Measurements from ENCODE around the gene SLC10A6. TPM values are rescaled to one million over a fixed set of nuclear protein-coding genes. Genes with fewer than 3 reads are reported as not detected.
A peak's percentile ranks its signal among the peaks of the same experiment; 100 is the strongest.

Gene SLC10A6
- total RNA-seq, 1 experiment from 2014 or later: not detected

- peak overlapping the region; percentile 22 for H3K4me3 Mint-ChIP-seq (ENCODE audit: unreplicated experiment)
- H3K36me3 Mint-ChIP-seq (ENCODE audit: insufficient read depth, unreplicated experiment): no peaks in the 10 kb centered on the region
- H3K4me1 Mint-ChIP-seq (ENCODE audit: low read depth, unreplicated experiment): peaks cover 14% of the 10 kb centered on the region
- intact Hi-C loops (cut with micrococcal nuclease; ENCODE audit: unreplicated experiment): no loop called here
- CTCF ChIA-PET: interaction anchor here (0.5 to 1.3 kb wide), 3 partner anchors 177 to 969 kb away, joined by 3 to 4 read pairs (median 3); no protein-coding TSS in a partner anchor
- Histone ChIP-seq H3K4me1 (peaks cover 24% of the 10 kb centered on the region), H3K36me3 (ENCODE audit: control insufficient read depth, insufficient read depth, low read length) (peaks cover 2% of the 10 kb centered on the region; the same call in 1 of the 2 replicates), H3K4me3 (ENCODE audit: low read depth, low read length) (no peak overlapping the region), H3K9me3 (peaks cover 7% of the 10 kb centered on the region; the same call in 1 of the 2 replicates), H3K27me3 (replicated peaks; ENCODE audit: control insufficient read depth, insufficient read depth, low read length) (no peaks in the 10 kb centered on the region)
- H3K27ac Mint-ChIP-seq (ENCODE audit: unreplicated experiment): peak overlapping the region; percentile 34
- TF ChIP-seq, protein P1, sequence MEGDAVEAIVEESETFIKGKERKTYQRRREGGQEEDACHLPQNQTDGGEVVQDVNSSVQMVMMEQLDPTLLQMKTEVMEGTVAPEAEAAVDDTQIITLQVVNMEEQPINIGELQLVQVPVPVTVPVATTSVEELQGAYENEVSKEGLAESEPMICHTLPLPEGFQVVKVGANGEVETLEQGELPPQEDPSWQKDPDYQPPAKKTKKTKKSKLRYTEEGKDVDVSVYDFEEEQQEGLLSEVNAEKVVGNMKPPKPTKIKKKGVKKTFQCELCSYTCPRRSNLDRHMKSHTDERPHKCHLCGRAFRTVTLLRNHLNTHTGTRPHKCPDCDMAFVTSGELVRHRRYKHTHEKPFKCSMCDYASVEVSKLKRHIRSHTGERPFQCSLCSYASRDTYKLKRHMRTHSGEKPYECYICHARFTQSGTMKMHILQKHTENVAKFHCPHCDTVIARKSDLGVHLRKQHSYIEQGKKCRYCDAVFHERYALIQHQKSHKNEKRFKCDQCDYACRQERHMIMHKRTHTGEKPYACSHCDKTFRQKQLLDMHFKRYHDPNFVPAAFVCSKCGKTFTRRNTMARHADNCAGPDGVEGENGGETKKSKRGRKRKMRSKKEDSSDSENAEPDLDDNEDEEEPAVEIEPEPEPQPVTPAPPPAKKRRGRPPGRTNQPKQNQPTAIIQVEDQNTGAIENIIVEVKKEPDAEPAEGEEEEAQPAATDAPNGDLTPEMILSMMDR (IDR thresholded peaks at IDR 0.05; ENCODE audit: insufficient read depth in 1 of 2, low read depth in 1 of 2, low read length in 1 of 2, severe bottlenecking in 1 of 2, unreplicated experiment in 1 of 2): no peak
- no peaks in the 10 kb centered on the region for H3K27me3 Mint-ChIP-seq (ENCODE audit: insufficient read depth, unreplicated experiment)
- BruUV-seq (replicated peaks): no TSS peak
- POLR2A ChIA-PET: no interaction called here
- DNase-seq: no peak
- H3K9me3 Mint-ChIP-seq (ENCODE audit: unreplicated experiment): no peaks in the 10 kb centered on the region
Measured at GRCh38 chr4:86818211-86818610, 31.0 kb downstream of the SLC10A6 start.

DNA sequence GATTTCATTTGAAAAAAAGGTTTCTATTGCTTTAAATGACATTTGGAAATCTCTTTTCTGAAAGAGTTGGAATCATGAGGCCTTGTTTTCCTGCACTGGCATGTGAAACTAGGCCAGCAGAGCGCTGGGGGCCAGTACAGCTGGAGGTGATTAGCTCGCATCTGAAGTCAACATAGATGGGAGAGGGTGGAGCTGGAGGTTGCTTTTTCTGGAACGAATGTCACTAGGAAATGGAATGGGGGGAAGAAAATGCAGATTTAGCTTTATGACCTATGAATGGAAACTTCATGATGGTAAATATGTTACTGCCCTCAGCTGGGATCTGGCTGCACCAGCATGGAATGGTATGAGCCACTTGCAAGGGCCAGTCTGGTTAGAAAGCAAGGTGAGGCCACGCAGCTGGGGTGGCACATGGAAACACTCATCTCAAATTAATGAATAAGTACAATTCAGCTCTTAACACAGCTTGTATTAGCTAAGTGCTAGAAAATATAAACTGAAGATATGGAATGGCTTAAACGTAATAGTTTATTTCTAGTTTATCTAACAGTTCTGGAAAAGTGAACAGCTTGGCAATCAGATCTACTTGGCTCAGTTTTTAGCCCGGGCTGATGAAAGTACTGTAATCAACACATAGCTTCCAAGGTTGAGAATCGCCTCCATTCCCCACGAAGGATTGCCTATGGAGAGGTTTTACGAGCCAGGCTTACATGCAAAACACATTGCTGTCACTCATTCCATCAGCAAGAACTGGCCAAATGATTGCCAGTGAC lies 32.5 kb downstream of the SLC10A6 start:
- Mint-ChIP-seq H3K27ac (ENCODE audit: unreplicated experiment) (peak overlapping the region; percentile 25), H3K4me3 (ENCODE audit: unreplicated experiment) (no peak overlapping the region), H3K4me1 (ENCODE audit: low read depth, unreplicated experiment) (peaks cover 14% of the 10 kb centered on the region), H3K9me3 (ENCODE audit: unreplicated experiment) (no peaks in the 10 kb centered on the region), H3K27me3 (ENCODE audit: insufficient read depth, unreplicated experiment) (no peaks in the 10 kb centered on the region), H3K36me3 (ENCODE audit: insufficient read depth, unreplicated experiment) (peaks cover 5% of the 10 kb centered on the region)
- TF ChIP-seq, protein P1 (IDR thresholded peaks at IDR 0.05; ENCODE audit: insufficient read depth in 1 of 2, low read depth in 1 of 2, low read length in 1 of 2, severe bottlenecking in 1 of 2, unreplicated experiment in 1 of 2): no peak
- H3K4me3 ChIP-seq (ENCODE audit: low read depth, low read length): no peak overlapping the region
- ChIA-PET POLR2A (no interaction called here), CTCF (no interaction called here)
- intact Hi-C loops (cut with micrococcal nuclease; ENCODE audit: unreplicated experiment): no loop called here
- H3K4me1 ChIP-seq: peaks cover 24% of the 10 kb centered on the region
- no TSS peak for BruUV-seq (replicated peaks)
- DNase-seq: no peak
- H3K9me3 ChIP-seq: peaks cover 7% of the 10 kb centered on the region; the same call in 1 of the 2 replicates
- H3K27me3 ChIP-seq (replicated peaks; ENCODE audit: control insufficient read depth, insufficient read depth, low read length): no peaks in the 10 kb centered on the region
- H3K36me3 ChIP-seq (ENCODE audit: control insufficient read depth, insufficient read depth, low read length): peaks cover 2% of the 10 kb centered on the region; the same call in 1 of the 2 replicates

- intact Hi-C loops (cut with micrococcal nuclease; ENCODE audit: unreplicated experiment): no loop called here
- ChIA-PET CTCF (no interaction called here), POLR2A (no interaction called here)
- DNase-seq: no peak
- no TSS peak for BruUV-seq (replicated peaks)
- Histone ChIP-seq H3K9me3 (peaks cover 7% of the 10 kb centered on the region; the same call in 1 of the 2 replicates), H3K27me3 (replicated peaks; ENCODE audit: control insufficient read depth, insufficient read depth, low read length) (no peaks in the 10 kb centered on the region), H3K4me3 (ENCODE audit: low read depth, low read length) (no peak overlapping the region), H3K36me3 (ENCODE audit: control insufficient read depth, insufficient read depth, low read length) (peaks cover 2% of the 10 kb centered on the region; the same call in 1 of the 2 replicates), H3K4me1 (peaks cover 24% of the 10 kb centered on the region)
- peaks cover 14% of the 10 kb centered on the region for H3K4me1 Mint-ChIP-seq (ENCODE audit: low read depth, unreplicated experiment)
- H3K4me3 Mint-ChIP-seq (ENCODE audit: unreplicated experiment): no peak overlapping the region
- TF ChIP-seq, protein P1 (IDR thresholded peaks at IDR 0.05; ENCODE audit: insufficient read depth in 1 of 2, low read depth in 1 of 2, low read length in 1 of 2, severe bottlenecking in 1 of 2, unreplicated experiment in 1 of 2): no peak
- peaks cover 5% of the 10 kb centered on the region for H3K36me3 Mint-ChIP-seq (ENCODE audit: insufficient read depth, unreplicated experiment)
- no peak overlapping the region for H3K27ac Mint-ChIP-seq (ENCODE audit: unreplicated experiment)
- H3K27me3 Mint-ChIP-seq (ENCODE audit: insufficient read depth, unreplicated experiment): no peaks in the 10 kb centered on the region
- no peaks in the 10 kb centered on the region for H3K9me3 Mint-ChIP-seq (ENCODE audit: unreplicated experiment)
Measured at GRCh38 chr4:86815653-86816052, 33.5 kb downstream of the SLC10A6 start.

Data from Caco-2 (cell line).